Upper lobe of right lung (tissue), 1 donor: Measurements from ENCODE around the gene SPATA31C2. TPM values are rescaled to one million over a fixed set of nuclear protein-coding genes. Genes with fewer than 3 reads are reported as not detected.
A peak's percentile ranks its signal among the peaks of the same experiment; 100 is the strongest.
"Not testable (repeated sequence)": the region's sequence is repeated elsewhere in the genome, so short reads cannot be mapped to it uniquely, and the experiment has no call there.

Source experiments
- ATAC-seq: fragments of 200-7000 bp; cut with Tn5 transposase; one replicate; pipeline ENCODE4 v1.9.1; 2020; ENCODE audit warnings: mild to moderate bottlenecking, moderate library complexity
- DNase-seq: peaks from one replicate; pipeline ENCODE4 v3.0.0-alpha.2; 2020
- H3K27ac ChIP-seq: fragments of 200-600 bp; one replicate; pipeline ENCODE4 v1.8.0; 2022
- H3K27me3 ChIP-seq: fragments of 200-600 bp; one replicate; pipeline ENCODE4 v1.8.0; 2022; ENCODE audit warnings: mild to moderate bottlenecking
- H3K36me3 ChIP-seq: fragments of 200-600 bp; one replicate; pipeline ENCODE4 v1.8.0; 2022
- H3K4me1 ChIP-seq: fragments of 200-600 bp; one replicate; pipeline ENCODE4 v1.8.0; 2022
- H3K4me3 ChIP-seq: fragments of 200-600 bp; one replicate; pipeline ENCODE4 v1.8.0; 2022; ENCODE audit warnings: mild to moderate bottlenecking
- H3K9me3 ChIP-seq: fragments of 200-600 bp; one replicate; pipeline ENCODE4 v1.8.0; 2022
- CTCF ChIP-seq: fragments of 200-600 bp; IDR thresholded peaks from one replicate; pipeline ENCODE4 v1.8.0; 2022; ENCODE audit warnings: antibody characterized with exemption
- intact Hi-C: fragments of 100-400 bp; cut with DNase I; formaldehyde crosslinking; loops from one replicate; pipeline ENCODE4 v1.11.0; 2022
- long read RNA-seq: library from polyadenylated mRNA; unstranded; transcript quantifications from one replicate; pipeline ENCODE4 v2.0.0, GENCODE V29; 2021
- total RNA-seq: library from RNA; stranded (reverse); fragmentation: NEBNext Ultra II Directional; extraction: Animal tissue kit (Norgen Biotek cat#: 25700); gene quantifications from one replicate; pipeline ENCODE4 v1.2.1, GENCODE V29; 2021
- donor health status: DM: no; HTN: yes; CAD: no; lungs with severe emphysema.

Gene SPATA31C2
- total RNA-seq, result not detected
- long read RNA-seq, result 0 reads

GRCh38 chr9:88138375-88138774, at the start of gene SPATA31C2:
TSS of gene SPATA31C2 (minus strand) at chr9:88138475. CDS start at chr9:88138446, 29 bp downstream.
- H3K4me3 ChIP-seq, intact Hi-C loops, H3K36me3 ChIP-seq, H3K9me3 ChIP-seq, H3K27ac ChIP-seq, ATAC-seq, DNase-seq, H3K27me3 ChIP-seq, H3K4me1 ChIP-seq: not testable (repeated sequence)

- ATAC-seq (no peak), DNase-seq (no peak)
- Histone ChIP-seq H3K27ac (no peak overlapping the region), H3K9me3 (no peaks in the 10 kb centered on the region), H3K4me1 (no peaks in the 10 kb centered on the region), H3K27me3 (no peaks in the 10 kb centered on the region), H3K4me3 (no peak overlapping the region), H3K36me3 (no peaks in the 10 kb centered on the region)
- TF ChIP-seq CTCF, result no peak
- intact Hi-C loops, result no loop called here
Measured at GRCh38 chr9:88187631-88188030, 49.4 kb upstream of the SPATA31C2 start.

GRCh38 chr9:88186495-88187110, 48.3 kb upstream of the SPATA31C2 start:
- no peak for TF ChIP-seq CTCF
- H3K36me3 ChIP-seq, result no peaks in the 10 kb centered on the region
- intact Hi-C loops, result no loop called here
- H3K27me3 ChIP-seq, result no peaks in the 10 kb centered on the region
- DNase-seq (no peak), ATAC-seq (no peak)
- H3K9me3 ChIP-seq, result no peaks in the 10 kb centered on the region
- no peaks in the 10 kb centered on the region for H3K4me1 ChIP-seq
- no peak overlapping the region for H3K4me3 ChIP-seq
- no peak overlapping the region for H3K27ac ChIP-seq

GRCh38 chr9:88184976-88185375, 46.7 kb upstream of the SPATA31C2 start:
- Histone ChIP-seq H3K9me3 (no peaks in the 10 kb centered on the region), H3K36me3 (no peaks in the 10 kb centered on the region), H3K27me3 (no peaks in the 10 kb centered on the region), H3K27ac (no peak overlapping the region), H3K4me1 (no peaks in the 10 kb centered on the region), H3K4me3 (no peak overlapping the region)
- TF ChIP-seq CTCF, result no peak
- DNase-seq (no peak), ATAC-seq (peak; percentile 32)
- intact Hi-C loops, result no loop called here

- intact Hi-C loops, result no loop called here
- no peaks in the 10 kb centered on the region for H3K27me3 ChIP-seq
- TF ChIP-seq CTCF, result no peak
- no peaks in the 10 kb centered on the region for H3K9me3 ChIP-seq
- no peak overlapping the region for H3K4me3 ChIP-seq
- H3K36me3 ChIP-seq, result no peaks in the 10 kb centered on the region
- DNase-seq (no peak), ATAC-seq (no peak)
- no peak overlapping the region for H3K27ac ChIP-seq
- no peaks in the 10 kb centered on the region for H3K4me1 ChIP-seq
Measured at GRCh38 chr9:88183798-88184495, 45.7 kb upstream of the SPATA31C2 start.

- Histone ChIP-seq H3K27ac (no peak overlapping the region), H3K4me3 (no peak overlapping the region), H3K4me1 (no peaks in the 10 kb centered on the region), H3K27me3 (no peaks in the 10 kb centered on the region), H3K9me3 (no peaks in the 10 kb centered on the region), H3K36me3 (no peaks in the 10 kb centered on the region)
- intact Hi-C loops, result no loop called here
- no peak for TF ChIP-seq CTCF
- DNase-seq, result no peak
- no peak for ATAC-seq
Measured at GRCh38 chr9:88182501-88182900, 44.2 kb upstream of the SPATA31C2 start.
